ENCODE data around the gene OOSP1. TPM values are rescaled to one million over a fixed set of nuclear protein-coding genes. Genes with fewer than 3 reads are reported as not detected.

OOSP1 gene
- total RNA-seq, 1 donor from 2014 or later: not detected

- Mint-ChIP-seq H3K4me1 (no peaks in the 10 kb centered on the region), H3K4me3 (no peak overlapping the region), H3K9me3 (no peaks in the 10 kb centered on the region), H3K27ac (no peak overlapping the region), H3K27me3 (ENCODE audit: insufficient read depth, low read depth) (peaks cover 2% of the 10 kb centered on the region), H3K36me3 (no peaks in the 10 kb centered on the region)
- DNase-seq (ENCODE audit: low spot score): no peak
- no peaks in the 10 kb centered on the region for H3F3A ChIP-seq (ENCODE audit: low read depth)
- H3K27me3 ChIP-seq: no peaks in the 10 kb centered on the region
- H3K4me2 ChIP-seq: no peak overlapping the region
- H3K36me3 ChIP-seq: no peaks in the 10 kb centered on the region
- no peaks in the 10 kb centered on the region for H3K4me1 ChIP-seq
- no peak overlapping the region for H2AFZ ChIP-seq (replicated peaks)
- H3K9me3 ChIP-seq (ENCODE audit: low read depth): peaks cover 3% of the 10 kb centered on the region
- TF ChIP-seq EZH2phosphoT487 (IDR thresholded peaks at IDR 0.05) (no peak), CTCF (IDR thresholded peaks at IDR 0.05) (no peak), EZH2 (IDR thresholded peaks at IDR 0.05) (no peak)
- H3K27ac ChIP-seq: no peak overlapping the region
- H3K79me2 ChIP-seq (ENCODE audit: low read depth): no peaks in the 10 kb centered on the region
- H4K20me1 ChIP-seq (ENCODE audit: low read depth): no peaks in the 10 kb centered on the region
- H3K9ac ChIP-seq: no peak overlapping the region
- H3K4me3 ChIP-seq: no peak overlapping the region
These were observed 5.9 kb downstream of the OOSP1 start for GRCh38 chr11:59943997-59944714.

- H3K27ac ChIP-seq: no peak overlapping the region
- no peaks in the 10 kb centered on the region for H3F3A ChIP-seq (ENCODE audit: low read depth)
- H3K4me3 ChIP-seq: no peak overlapping the region
- H3K27me3 ChIP-seq: no peaks in the 10 kb centered on the region
- Mint-ChIP-seq H3K27me3 (ENCODE audit: insufficient read depth, low read depth) (peaks cover under 1% of the 10 kb centered on the region), H3K27ac (no peak overlapping the region), H3K9me3 (no peaks in the 10 kb centered on the region), H3K4me1 (no peaks in the 10 kb centered on the region), H3K36me3 (no peaks in the 10 kb centered on the region), H3K4me3 (no peak overlapping the region)
- no peak overlapping the region for H2AFZ ChIP-seq (replicated peaks)
- H3K9ac ChIP-seq: no peak overlapping the region
- H3K9me3 ChIP-seq (ENCODE audit: low read depth): peaks cover 3% of the 10 kb centered on the region
- no peaks in the 10 kb centered on the region for H3K79me2 ChIP-seq (ENCODE audit: low read depth)
- H3K4me1 ChIP-seq: no peaks in the 10 kb centered on the region
- no peaks in the 10 kb centered on the region for H3K36me3 ChIP-seq
- no peaks in the 10 kb centered on the region for H4K20me1 ChIP-seq (ENCODE audit: low read depth)
- H3K4me2 ChIP-seq: no peak overlapping the region
- TF ChIP-seq EZH2phosphoT487 (IDR thresholded peaks at IDR 0.05) (no peak), EZH2 (IDR thresholded peaks at IDR 0.05) (no peak), CTCF (IDR thresholded peaks at IDR 0.05) (no peak)
- no peak for DNase-seq (ENCODE audit: low spot score)
These were observed 6.5 kb downstream of the OOSP1 start for GRCh38 chr11:59944720-59945119.

- DNase-seq (ENCODE audit: low spot score): no peak
- Mint-ChIP-seq H3K27me3 (ENCODE audit: insufficient read depth, low read depth) (no peaks in the 10 kb centered on the region), H3K4me3 (no peak overlapping the region), H3K36me3 (no peaks in the 10 kb centered on the region), H3K27ac (no peak overlapping the region), H3K9me3 (no peaks in the 10 kb centered on the region), H3K4me1 (no peaks in the 10 kb centered on the region)
- Histone ChIP-seq H3K4me2 (no peak overlapping the region), H3K27ac (no peak overlapping the region), H3K27me3 (no peaks in the 10 kb centered on the region), H2AFZ (replicated peaks) (no peak overlapping the region), H3K79me2 (ENCODE audit: low read depth) (no peaks in the 10 kb centered on the region), H3K9me3 (ENCODE audit: low read depth) (no peaks in the 10 kb centered on the region), H3K36me3 (no peaks in the 10 kb centered on the region), H3K9ac (no peak overlapping the region), H3K4me1 (no peaks in the 10 kb centered on the region), H4K20me1 (ENCODE audit: low read depth) (no peaks in the 10 kb centered on the region), H3K4me3 (no peak overlapping the region), H3F3A (ENCODE audit: low read depth) (no peaks in the 10 kb centered on the region)
- TF ChIP-seq EZH2phosphoT487 (IDR thresholded peaks at IDR 0.05): no peak
These were observed 15.4 kb downstream of the OOSP1 start for GRCh38 chr11:59953463-59954218.

Data from neural progenitor cell (in vitro differentiated cells).